Dedifferentiated amniotic fluid mesenchymal stem cell (primary cell): Measurements from ENCODE around the gene ALAD.
"Not testable (repeated sequence)": the region's sequence is repeated elsewhere in the genome, so short reads cannot be mapped to it uniquely, and the experiment has no call there.

Source experiments
- DNase-seq: peaks from one replicate; pipeline ENCODE4 v3.0.0-alpha.2; 2016; ENCODE audit errors: extremely low spot score

ALAD gene

GRCh38 chr9:113373676-113374392 is 27.2 kb downstream of the ALAD start:
- no peak for DNase-seq

- DNase-seq: no peak
Observed at GRCh38 chr9:113373256-113373655, 27.8 kb downstream of the ALAD start.

GRCh38 chr9:113372059-113372458 is 29.0 kb downstream of the ALAD start:
- DNase-seq: no peak

GRCh38 chr9:113370806-113371325 is 30.2 kb downstream of the ALAD start:
- DNase-seq: no peak

GRCh38 chr9:113369855-113370140 is 31.3 kb downstream of the ALAD start:
- no peak for DNase-seq

GRCh38 chr9:113368982-113369854 is 31.9 kb downstream of the ALAD start:
- DNase-seq: no peak

GRCh38 chr9:113368348-113368981 is 32.6 kb downstream of the ALAD start:
- DNase-seq: no peak

GRCh38 chr9:113365652-113366051 is 35.4 kb downstream of the ALAD start:
- not testable (repeated sequence) for DNase-seq

GRCh38 chr9:113364951-113365350 is 36.1 kb downstream of the ALAD start:
- no peak for DNase-seq

- no peak for DNase-seq
Observed at GRCh38 chr9:113363336-113363735, 37.7 kb downstream of the ALAD start.

- no peak for DNase-seq
Observed at GRCh38 chr9:113361304-113362018, 39.6 kb downstream of the ALAD start.

GRCh38 chr9:113360242-113360842 is 40.7 kb downstream of the ALAD start:
- no peak for DNase-seq

- no peak for DNase-seq
Observed at GRCh38 chr9:113359385-113359784, 41.7 kb downstream of the ALAD start.

GRCh38 chr9:113356686-113357292 is 44.3 kb downstream of the ALAD start:
- DNase-seq: no peak

- no peak for DNase-seq
Observed at GRCh38 chr9:113355040-113355596, 46.0 kb downstream of the ALAD start.

GRCh38 chr9:113352411-113352810 is 48.7 kb downstream of the ALAD start:
- DNase-seq: no peak

GRCh38 chr9:113352006-113352405 is 49.1 kb downstream of the ALAD start:
- no peak for DNase-seq

- DNase-seq: no peak
Observed at GRCh38 chr9:113350937-113351336, 50.1 kb downstream of the ALAD start.

GRCh38 chr9:113350107-113350661 is 50.9 kb downstream of the ALAD start:
- DNase-seq: no peak

GRCh38 chr9:113349445-113350094 is 51.5 kb downstream of the ALAD start, which contains the start of gene BSPRY:
TSS of gene BSPRY (plus strand) at chr9:113349541. CDS start at chr9:113349580, 39 bp downstream.
- no peak for DNase-seq
